ENCODE measurements around the gene STIM1.

Gene STIM1

GRCh38 chr11:3964935-3965604 lies 109.6 kb downstream of the STIM1 start:
- H3K4me3 ChIP-seq (ENCODE audit: low read depth, low read length) = no peak overlapping the region
- DNase-seq = no peak
- TF ChIP-seq, protein P1, sequence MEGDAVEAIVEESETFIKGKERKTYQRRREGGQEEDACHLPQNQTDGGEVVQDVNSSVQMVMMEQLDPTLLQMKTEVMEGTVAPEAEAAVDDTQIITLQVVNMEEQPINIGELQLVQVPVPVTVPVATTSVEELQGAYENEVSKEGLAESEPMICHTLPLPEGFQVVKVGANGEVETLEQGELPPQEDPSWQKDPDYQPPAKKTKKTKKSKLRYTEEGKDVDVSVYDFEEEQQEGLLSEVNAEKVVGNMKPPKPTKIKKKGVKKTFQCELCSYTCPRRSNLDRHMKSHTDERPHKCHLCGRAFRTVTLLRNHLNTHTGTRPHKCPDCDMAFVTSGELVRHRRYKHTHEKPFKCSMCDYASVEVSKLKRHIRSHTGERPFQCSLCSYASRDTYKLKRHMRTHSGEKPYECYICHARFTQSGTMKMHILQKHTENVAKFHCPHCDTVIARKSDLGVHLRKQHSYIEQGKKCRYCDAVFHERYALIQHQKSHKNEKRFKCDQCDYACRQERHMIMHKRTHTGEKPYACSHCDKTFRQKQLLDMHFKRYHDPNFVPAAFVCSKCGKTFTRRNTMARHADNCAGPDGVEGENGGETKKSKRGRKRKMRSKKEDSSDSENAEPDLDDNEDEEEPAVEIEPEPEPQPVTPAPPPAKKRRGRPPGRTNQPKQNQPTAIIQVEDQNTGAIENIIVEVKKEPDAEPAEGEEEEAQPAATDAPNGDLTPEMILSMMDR (IDR thresholded peaks at IDR 0.05; ENCODE audit: low read depth, low read length, missing control alignments) = no peak
- no peaks in the 10 kb centered on the region for H3K27me3 ChIP-seq (replicated peaks)
- in situ Hi-C loops (cut with HindIII; ENCODE audit: low pct_ligation_motif_present, low sequenced_read_pairs) = no loop called here
- no peak overlapping the region for H3K27ac ChIP-seq
- H3K36me3 ChIP-seq (replicated peaks) = no peaks in the 10 kb centered on the region

GRCh38 chr11:3967695-3968094 lies 112.2 kb downstream of the STIM1 start:
- DNase-seq = no peak
- no peak overlapping the region for H3K4me3 ChIP-seq (ENCODE audit: low read depth, low read length)
- H3K36me3 ChIP-seq (replicated peaks) = no peaks in the 10 kb centered on the region
- no peak overlapping the region for H3K27ac ChIP-seq
- in situ Hi-C loops (cut with HindIII; ENCODE audit: low pct_ligation_motif_present, low sequenced_read_pairs) = no loop called here
- TF ChIP-seq, protein P1 (IDR thresholded peaks at IDR 0.05; ENCODE audit: low read depth, low read length, missing control alignments) = no peak
- H3K27me3 ChIP-seq (replicated peaks) = no peaks in the 10 kb centered on the region

DNA sequence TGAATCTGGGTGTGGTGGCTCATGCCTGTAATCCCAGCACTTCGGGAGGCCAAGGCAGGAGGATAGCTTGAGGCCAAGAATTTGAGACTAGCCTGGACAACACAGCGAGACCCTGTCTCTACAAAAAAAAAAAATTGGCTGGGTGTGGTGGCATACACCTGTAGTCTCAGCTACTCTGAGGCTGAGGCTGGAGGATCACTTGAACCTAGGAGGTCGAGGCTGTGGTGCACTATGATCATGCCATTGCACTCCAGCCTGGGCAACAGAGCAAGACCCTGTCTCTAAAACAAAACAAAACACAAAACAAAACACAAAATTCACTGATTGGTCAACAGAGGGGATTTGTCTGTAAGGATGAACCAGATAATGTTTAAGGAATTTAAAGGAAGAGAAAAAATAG lies 113.7 kb downstream of the STIM1 start:
- no peak overlapping the region for H3K27ac ChIP-seq
- TF ChIP-seq, protein P1 (IDR thresholded peaks at IDR 0.05; ENCODE audit: low read depth, low read length, missing control alignments) = no peak

DNA sequence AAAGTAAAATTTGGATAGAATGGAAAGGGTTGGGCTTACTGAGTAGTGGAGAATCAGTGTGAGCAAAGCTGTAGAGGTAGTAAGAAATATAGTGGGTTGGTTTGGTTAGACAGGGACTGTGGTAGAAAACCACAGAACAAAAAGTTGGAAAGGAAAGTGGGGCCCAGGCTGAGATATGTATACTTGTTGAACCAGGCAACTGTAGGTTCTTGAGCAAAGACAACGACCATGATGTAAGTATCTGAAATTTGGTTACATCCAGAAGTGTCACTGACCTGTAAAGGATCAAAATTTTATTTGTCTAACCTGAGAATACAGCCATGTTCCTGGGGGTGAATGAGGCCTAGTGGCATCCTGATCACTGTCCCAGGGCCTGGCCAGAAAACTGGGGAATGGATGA lies 114.1 kb downstream of the STIM1 start:
- DNase-seq = no peak
- TF ChIP-seq, protein P1 (IDR thresholded peaks at IDR 0.05; ENCODE audit: low read depth, low read length, missing control alignments) = no peak
- Histone ChIP-seq H3K4me3 (ENCODE audit: low read depth, low read length) (no peak overlapping the region), H3K27ac (no peak overlapping the region), H3K36me3 (replicated peaks) (no peaks in the 10 kb centered on the region), H3K27me3 (replicated peaks) (no peaks in the 10 kb centered on the region)
- in situ Hi-C loops (cut with HindIII; ENCODE audit: low pct_ligation_motif_present, low sequenced_read_pairs) = no loop called here

More for the DNA sequence above, 113.7 kb downstream of the STIM1 start:
- no peak overlapping the region for H3K4me3 ChIP-seq (ENCODE audit: low read depth, low read length)
- no peaks in the 10 kb centered on the region for H3K27me3 ChIP-seq (replicated peaks)
- in situ Hi-C loops (cut with HindIII; ENCODE audit: low pct_ligation_motif_present, low sequenced_read_pairs) = no loop called here
- DNase-seq = no peak
- H3K36me3 ChIP-seq (replicated peaks) = no peaks in the 10 kb centered on the region

- Histone ChIP-seq H3K36me3 (replicated peaks) (no peaks in the 10 kb centered on the region), H3K27me3 (replicated peaks) (no peaks in the 10 kb centered on the region), H3K4me3 (ENCODE audit: low read depth, low read length) (no peak overlapping the region), H3K27ac (no peak overlapping the region)
- TF ChIP-seq, protein P1 (IDR thresholded peaks at IDR 0.05; ENCODE audit: low read depth, low read length, missing control alignments) = no peak
- in situ Hi-C loops (cut with HindIII; ENCODE audit: low pct_ligation_motif_present, low sequenced_read_pairs) = no loop called here
- no peak for DNase-seq
Measured at GRCh38 chr11:3970108-3970507, 114.6 kb downstream of the STIM1 start.

All from brain microvascular endothelial cell (primary cell).